K562 (cell line): ENCODE data around the gene MAGI3. TPM values are rescaled to one million over a fixed set of nuclear protein-coding genes. Genes with fewer than 3 reads are reported as not detected.

Experiments
- ATAC-seq: fragments of 200-7000 bp; cut with Tn5 transposase; 3 replicates; pipeline ENCODE4 v1.9.1; 2020; ENCODE audit warnings: moderate library complexity
- BruUV-seq: library from RNA; stranded (reverse); fragments of 400-500 nt; replicated peaks from 2 replicates; lab custom pipeline; 2021; lab: Mats Ljungman, UMichigan
- CTCF ChIA-PET: fragments of 300-600 bp; formaldehyde crosslinking; extraction: SDS; loops from one replicate; lab custom pipeline; 2021; ENCODE audit warnings: low intra/inter-chr PET ratio; lab: Yijun Ruan, JAX
- POLR2A ChIA-PET: fragments of 300-600, 350-650 bp; sonication (Branson Sonifier 250); formaldehyde crosslinking; extraction: SDS; loops from one replicate; lab custom pipeline; 2021; ENCODE audit warnings: antibody characterized with exemption, inconsistent platforms; lab: Yijun Ruan, JAX
- DNase-seq, 4 experiments: peaks; one replicate each; pipeline versions ENCODE4 v3.0.0 to v3.0.0-alpha.2; 2011 to 2018; ENCODE audit warnings: low spot score in 3 of 4, mixed read lengths in 3 of 4; ENCODE audit errors: extremely low read depth in 1 of 4
- FAIRE-seq: peaks from 2 replicates; lab custom pipeline; 2011; peaks lifted over from hg19 to GRCh38; lab: Jason Lieb, UNC
- H2AFZ ChIP-seq: 2 replicates; pipeline ENCODE4 v1.6.0; 2011; ENCODE audit warnings: low read depth, low read length, control low read depth, inconsistent platforms
- H3K27ac ChIP-seq: fragments of 200-600 bp; 3 replicates; pipeline ENCODE4 v1.8.0; 2011; ENCODE audit warnings: low read depth, mild to moderate bottlenecking, control low read depth, inconsistent platforms, low read length, moderate library complexity, mixed read lengths; ENCODE audit errors: extremely low read depth
- H3K27me3 ChIP-seq, 2 experiments: fragments of 300-600 bp in 1 of 2; 2 replicates in 1 of 2; 3 replicates in 1 of 2; pipeline versions ENCODE4 v1.6.0 to v1.8.0; 2011; ENCODE audit warnings: inconsistent platforms in 2 of 2, low read length in 2 of 2, mild to moderate bottlenecking in 1 of 2, mixed read lengths in 1 of 2, moderate library complexity in 1 of 2; ENCODE audit not compliant: control insufficient read depth in 2 of 2, insufficient read depth in 2 of 2
- H3K36me3 ChIP-seq: fragments of 300-600 bp; 3 replicates; pipeline ENCODE4 v1.8.0; 2011; ENCODE audit warnings: mild to moderate bottlenecking, low read length, inconsistent platforms; ENCODE audit not compliant: control insufficient read depth, insufficient read depth
- H3K4me1 ChIP-seq, 2 experiments: fragments of 200-600 bp in 1 of 2; replicated peaks in 1 of 2; 2 replicates in 1 of 2; 3 replicates in 1 of 2; pipeline versions ENCODE4 v1.5.1 to v1.8.0; 2011; ENCODE audit warnings: inconsistent platforms in 2 of 2, low read length in 2 of 2, mild to moderate bottlenecking in 1 of 2, mixed read lengths in 1 of 2, moderate library complexity in 1 of 2; ENCODE audit not compliant: control insufficient read depth in 2 of 2, insufficient read depth in 2 of 2
- H3K4me2 ChIP-seq: 2 replicates; pipeline ENCODE4 v1.6.1; 2011; ENCODE audit warnings: low read length, control low read depth, inconsistent platforms, mixed read lengths; ENCODE audit not compliant: insufficient read depth
- H3K4me3 ChIP-seq: fragments of 200-600 bp; sonication (generic), shearing (Covaris generic); 2 replicates; pipeline ENCODE4 v1.5.1; 2016; ENCODE audit warnings: control low read depth, inconsistent platforms
- H3K79me2 ChIP-seq: fragments of 200-600 bp; 3 replicates; pipeline ENCODE4 v1.8.0; 2011; ENCODE audit warnings: low read length, inconsistent platforms; ENCODE audit not compliant: control insufficient read depth, insufficient read depth
- H3K9ac ChIP-seq, 2 experiments: 2 replicates each; pipeline versions ENCODE4 v1.6.0 to v1.6.1; 2011; ENCODE audit warnings: low read depth in 2 of 2, low read length in 2 of 2, control low read depth in 1 of 2, inconsistent platforms in 1 of 2, mild to moderate bottlenecking in 1 of 2, mixed read lengths in 1 of 2; ENCODE audit not compliant: insufficient read depth in 1 of 2
- H3K9me1 ChIP-seq: one replicate; pipeline ENCODE4 v1.6.0; 2011; ENCODE audit warnings: inconsistent platforms, mild to moderate bottlenecking, low read length, moderate library complexity; ENCODE audit not compliant: control insufficient read depth, insufficient read depth
- H3K9me3 ChIP-seq: replicated peaks from 2 replicates; pipeline ENCODE4 v1.5.1; 2011; ENCODE audit warnings: low read depth, low read length, inconsistent platforms; ENCODE audit not compliant: control insufficient read depth, insufficient read depth
- H4K20me1 ChIP-seq: replicated peaks from 2 replicates; pipeline ENCODE4 v1.6.1; 2011; ENCODE audit warnings: low read length, inconsistent platforms, mixed read lengths; ENCODE audit not compliant: control insufficient read depth, insufficient read depth
- CHD1 ChIP-seq: fragments of 200-600 bp; sonication (generic); IDR thresholded peaks from one replicate; pipeline ENCODE4 v1.6.1; 2012; ENCODE audit warnings: mild to moderate bottlenecking, moderate library complexity, low read length, inconsistent platforms
- CREB1 ChIP-seq, 2 experiments: sonication (generic) in 1 of 2; formaldehyde crosslinking in 1 of 2; IDR thresholded peaks; 2 replicates each; pipeline versions ENCODE4 v1.6.1 to v1.8.0; 2012 to 2022; ENCODE audit warnings: inconsistent platforms in 1 of 2, mild to moderate bottlenecking in 1 of 2, missing genetic modification reagents in 1 of 2, moderate library complexity in 1 of 2
- ELK3 ChIP-seq: fragments of 450-650 bp; formaldehyde crosslinking; IDR thresholded peaks from 2 replicates; pipeline ENCODE4 v1.4.0; 2020; ENCODE audit warnings: mild to moderate bottlenecking
- POLR2B ChIP-seq: fragments of 450-650 bp; IDR thresholded peaks from 2 replicates; pipeline ENCODE4 v1.6.1; 2018; ENCODE audit warnings: low read depth; ENCODE audit not compliant: partially characterized antibody
- SIRT6 ChIP-seq: IDR thresholded peaks from one replicate; pipeline ENCODE4 v1.6.1; 2012; ENCODE audit warnings: low read depth, mild to moderate bottlenecking, control low read depth, inconsistent platforms, low read length, moderate library complexity
- TAF7 ChIP-seq: fragments of 450-650 bp; IDR thresholded peaks from 2 replicates; pipeline ENCODE4 v1.6.1; 2016; ENCODE audit warnings: missing genetic modification characterization, missing compliant biosample characterization
- ZC3H8 ChIP-seq: fragments of 450-650 bp; IDR thresholded peaks from 2 replicates; pipeline ENCODE4 v1.6.1; 2017
- ZKSCAN3 ChIP-seq: fragments of 250-450 bp; sonication (Bioruptor Pico); IDR thresholded peaks from 2 replicates; pipeline ENCODE4 v1.4.0; 2020
- ZNF41 ChIP-seq: fragments of 250-450 bp; sonication (Bioruptor Pico); conservative IDR thresholded peaks from 2 replicates; pipeline ENCODE4 v1.4.0; 2020; ENCODE audit warnings: mild to moderate bottlenecking
- WGBS: fragments of 100-300 bp; shearing (Covaris generic); methylation state at CpG from one replicate; pipeline ENCODE4 v1.1.6; 2016; ENCODE audit warnings: low coverage, mixed read lengths; ENCODE audit not compliant: insufficient coverage; ENCODE audit errors: missing lambda C conversion rate; 5-methylcytosine and 5-hydroxymethylcytosine counted together
- in situ Hi-C: fragments of 300-500 bp; cut with MboI; formaldehyde crosslinking; loops from 4 replicates; pipeline ENCODE4 v1.15.0; 2018; ENCODE audit warnings: inconsistent platforms, mixed read lengths
- intact Hi-C: fragments of 100-400 bp; cut with micrococcal nuclease; formaldehyde crosslinking; loops from 2 replicates; pipeline ENCODE4 v1.14.2; 2022
- polyA plus RNA-seq, 8 experiments: library from polyadenylated mRNA; depleted of rRNA in 4 of 8; stranded (reverse) in 5 of 8; unstranded in 3 of 8; fragments of >200 nt; fragmentation: Nextera tagmentation in 2 of 8; fragmentation: Illumina TruSeq in 1 of 8; extraction: Ambion mirVana in 2 of 8; extraction: Trizol in 1 of 8; gene quantifications; 2 replicates each; pipeline versions ENCODE4 v1.2.1 to v1.2.3, GENCODE V29; 2011 to 2014; ENCODE audit warnings: inconsistent platforms in 1 of 8, missing spikeins in 1 of 8
- total RNA-seq, 7 experiments: library from RNA; depleted of rRNA in 6 of 7; stranded (reverse); fragments of >200 nt in 6 of 7; fragmentation: Illumina TruSeq in 2 of 7; extraction: Trizol in 2 of 7; gene quantifications; 2 replicates each; pipeline versions ENCODE4 v1.2.1 to v1.2.3, GENCODE V29; 2011 to 2021; ENCODE audit warnings: low replicate concordance in 1 of 7
- TF ChIP-seq, protein P1 (sequence below): sonication (generic); formaldehyde crosslinking; IDR thresholded peaks from 2 replicates; pipeline ENCODE4 v1.8.0; 2022; ENCODE audit warnings: missing genetic modification reagents, mild to moderate bottlenecking, moderate library complexity, borderline replicate concordance
- TF ChIP-seq, protein P2 (sequence below): fragments of 450-650 bp; IDR thresholded peaks from 2 replicates; pipeline ENCODE4 v1.6.1; 2016

MAGI3 gene
- total and polyA plus RNA-seq, 9 of the 15 experiments (the other 6 are each of a cell fraction or from before 2014, with no cell fraction given), result 1.0 to 8.6 (median 5.5) TPM

- Histone ChIP-seq H3K9me1 (no peaks in the 10 kb centered on the region), H3K27ac (no peak overlapping the region), H3K4me1 (no peaks in the 10 kb centered on the region), H3K4me2 (no peak overlapping the region), H3K9me3 (0 out of 2 replicates have a peak, but pooled peaks cover 2% of the 10 kb centered on the region), H3K4me3 (no peak overlapping the region), H3K79me2 (no peaks in the 10 kb centered on the region), H3K9ac (no peak overlapping the region), H4K20me1 (no peaks in the 10 kb centered on the region), H3K27me3 (no peaks in the 10 kb centered on the region), H2AFZ (no peak overlapping the region), H3K36me3 (no peaks in the 10 kb centered on the region)
- FAIRE-seq (no peak), DNase-seq (no peak), ATAC-seq (no peak)
- in situ Hi-C loops, result no loop called here
- intact Hi-C loops, result no loop called here
- ChIA-PET CTCF (no interaction called here), POLR2A (interaction anchor here (0.8 to 1.3 kb wide), 2 partner anchors 16 to 1254 kb away, joined by 3 read pairs; no protein-coding TSS in a partner anchor)
- BruUV-seq, result no TSS peak
- TF ChIP-seq POLR2B, result no peak
- no peak for TF ChIP-seq CHD1
- TF ChIP-seq ZKSCAN3 (CRISPR knock-in tag), result no peak
- TF ChIP-seq CREB1 (IDR thresholded peaks at IDR 0.05), result no peak
- no peak for TF ChIP-seq CREB1 (CRISPR knock-in tag; IDR thresholded peaks at IDR 0.05)
- TF ChIP-seq ZC3H8, result no peak
- TF ChIP-seq, protein P1, sequence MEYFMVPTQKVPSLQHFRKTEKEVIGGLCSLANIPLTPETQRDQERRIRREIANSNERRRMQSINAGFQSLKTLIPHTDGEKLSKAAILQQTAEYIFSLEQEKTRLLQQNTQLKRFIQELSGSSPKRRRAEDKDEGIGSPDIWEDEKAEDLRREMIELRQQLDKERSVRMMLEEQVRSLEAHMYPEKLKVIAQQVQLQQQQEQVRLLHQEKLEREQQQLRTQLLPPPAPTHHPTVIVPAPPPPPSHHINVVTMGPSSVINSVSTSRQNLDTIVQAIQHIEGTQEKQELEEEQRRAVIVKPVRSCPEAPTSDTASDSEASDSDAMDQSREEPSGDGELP (CRISPR knock-in tag), result no peak
- no peak for TF ChIP-seq SIRT6
- TF ChIP-seq, protein P2, sequence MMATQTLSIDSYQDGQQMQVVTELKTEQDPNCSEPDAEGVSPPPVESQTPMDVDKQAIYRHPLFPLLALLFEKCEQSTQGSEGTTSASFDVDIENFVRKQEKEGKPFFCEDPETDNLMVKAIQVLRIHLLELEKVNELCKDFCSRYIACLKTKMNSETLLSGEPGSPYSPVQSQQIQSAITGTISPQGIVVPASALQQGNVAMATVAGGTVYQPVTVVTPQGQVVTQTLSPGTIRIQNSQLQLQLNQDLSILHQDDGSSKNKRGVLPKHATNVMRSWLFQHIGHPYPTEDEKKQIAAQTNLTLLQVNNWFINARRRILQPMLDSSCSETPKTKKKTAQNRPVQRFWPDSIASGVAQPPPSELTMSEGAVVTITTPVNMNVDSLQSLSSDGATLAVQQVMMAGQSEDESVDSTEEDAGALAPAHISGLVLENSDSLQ, result no peak
- no peak for TF ChIP-seq ELK3 (CRISPR knock-in tag)
- TF ChIP-seq ZNF41 (CRISPR knock-in tag), result no peak
- no peak for TF ChIP-seq TAF7 (tag)
- 0% methylated on average over 2 of the region's 2 CpGs for WGBS
Measured at GRCh38 chr1:113508364-113509164, 118.2 kb downstream of the MAGI3 start.
